NCI-H187 (cell line): ENCODE measurements around the gene CSF3R.
A peak's percentile ranks its signal among the peaks of the same experiment; 100 is the strongest.
"Not testable (repeated sequence)": the region's sequence is repeated elsewhere in the genome, so short reads cannot be mapped to it uniquely, and the experiment has no call there.

Source experiments
- DNase-seq, 2 experiments: peaks; one replicate each; lab custom pipeline; 2025; lab: John Stamatoyannopoulos, UW

Gene CSF3R

GRCh38 chr1:36481771-36482723 lies 666 bp downstream of the CSF3R start:
- no peak for DNase-seq

- no peak for DNase-seq
These were observed 1.6 kb downstream of the CSF3R start for GRCh38 chr1:36481091-36481490.

GRCh38 chr1:36480161-36480560 lies 2.6 kb downstream of the CSF3R start:
- no peak for DNase-seq

- no peak for DNase-seq
These were observed 3.1 kb downstream of the CSF3R start for GRCh38 chr1:36479505-36480051.

GRCh38 chr1:36477615-36478014 lies 5.1 kb downstream of the CSF3R start:
- DNase-seq, result not testable (repeated sequence)

- no peak for DNase-seq
These were observed 5.8 kb downstream of the CSF3R start for GRCh38 chr1:36476945-36477344.

GRCh38 chr1:36475910-36476604 lies 6.7 kb downstream of the CSF3R start:
- DNase-seq, result no peak

- DNase-seq, result no peak
These were observed 7.4 kb downstream of the CSF3R start for GRCh38 chr1:36475341-36475740.

GRCh38 chr1:36472656-36473055 lies 10.1 kb downstream of the CSF3R start:
- no peak for DNase-seq

GRCh38 chr1:36471830-36472641 lies 10.7 kb downstream of the CSF3R start:
- DNase-seq, result no peak

GRCh38 chr1:36469163-36469562 lies 13.6 kb downstream of the CSF3R start:
- no peak for DNase-seq

- DNase-seq, result no peak
These were observed 14.8 kb downstream of the CSF3R start for GRCh38 chr1:36467700-36468455.

- no peak for DNase-seq
These were observed 15.7 kb downstream of the CSF3R start for GRCh38 chr1:36467027-36467410.

- no peak for DNase-seq
These were observed 16.2 kb downstream of the CSF3R start for GRCh38 chr1:36466370-36467026.

- DNase-seq, result no peak
These were observed 16.9 kb downstream of the CSF3R start for GRCh38 chr1:36465731-36466369.

GRCh38 chr1:36464605-36465393 lies 17.9 kb downstream of the CSF3R start:
- peak; percentile 67 to 82 for DNase-seq

GRCh38 chr1:36463803-36464604 lies 18.7 kb downstream of the CSF3R start, which contains the start of gene MRPS15:
Gene MRPS15, minus strand, starts transcription at chr1:36464384. Its CDS starts 109 bp downstream, at chr1:36464275.
- peak; percentile 82 to 84 for DNase-seq

- DNase-seq, result no peak
These were observed 19.3 kb downstream of the CSF3R start for GRCh38 chr1:36463463-36463802.

- DNase-seq, result no peak
These were observed 23.8 kb downstream of the CSF3R start for GRCh38 chr1:36458910-36459309.
